Right kidney (tissue), 1 donor: ENCODE results near the gene SRGAP2C.
"Not testable (repeated sequence)": the region's sequence is repeated elsewhere in the genome, so short reads cannot be mapped to it uniquely, and the experiment has no call there.

Source experiments
- DNase-seq: peaks from one replicate; pipeline ENCODE4 v3.0.0-alpha.2; 2016

SRGAP2C gene

DNA sequence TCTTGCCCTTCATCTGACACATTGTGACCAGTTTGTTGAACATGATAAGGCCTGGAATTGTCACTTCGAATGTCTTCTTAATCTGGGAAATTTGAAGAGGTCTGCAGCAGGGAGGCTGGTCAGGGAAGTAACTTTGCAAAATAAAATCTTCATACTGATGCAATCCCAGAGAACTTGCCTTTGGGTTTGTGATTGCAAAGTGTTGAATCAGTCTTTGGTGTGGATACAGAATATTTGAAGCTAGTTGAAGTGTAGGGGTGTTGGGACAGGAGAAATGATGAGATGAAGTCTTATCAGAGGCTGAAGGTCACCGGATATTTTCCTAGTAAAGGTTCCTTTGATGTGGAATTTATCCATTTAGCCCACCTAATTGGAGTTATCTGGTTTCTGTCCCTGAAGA lies 42.1 kb downstream of the SRGAP2C start:
- not testable (repeated sequence) for DNase-seq

GRCh38 chr1:121227544-121228330 lies 43.0 kb downstream of the SRGAP2C start:
- not testable (repeated sequence) for DNase-seq

DNA sequence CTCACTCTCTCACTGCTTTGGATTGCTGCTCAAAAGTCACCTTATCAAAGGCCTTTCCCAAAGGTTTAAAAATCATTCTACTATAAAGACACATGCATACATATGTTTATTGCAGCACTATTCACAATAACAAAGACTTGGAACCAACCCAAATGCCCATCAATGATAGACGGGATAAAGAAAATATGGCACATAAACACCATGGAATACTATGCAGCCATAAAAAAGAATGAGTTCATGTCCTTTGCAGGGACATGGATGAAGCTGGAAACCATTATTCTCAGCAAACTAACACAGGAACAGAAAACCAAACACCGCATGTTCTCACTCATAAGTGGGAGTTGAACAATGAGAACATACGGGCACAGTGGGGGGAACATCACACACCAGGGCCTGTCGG lies 45.9 kb downstream of the SRGAP2C start:
- DNase-seq: not testable (repeated sequence)

GRCh38 chr1:121232445-121233125 lies 47.8 kb downstream of the SRGAP2C start:
- DNase-seq: not testable (repeated sequence)

DNA sequence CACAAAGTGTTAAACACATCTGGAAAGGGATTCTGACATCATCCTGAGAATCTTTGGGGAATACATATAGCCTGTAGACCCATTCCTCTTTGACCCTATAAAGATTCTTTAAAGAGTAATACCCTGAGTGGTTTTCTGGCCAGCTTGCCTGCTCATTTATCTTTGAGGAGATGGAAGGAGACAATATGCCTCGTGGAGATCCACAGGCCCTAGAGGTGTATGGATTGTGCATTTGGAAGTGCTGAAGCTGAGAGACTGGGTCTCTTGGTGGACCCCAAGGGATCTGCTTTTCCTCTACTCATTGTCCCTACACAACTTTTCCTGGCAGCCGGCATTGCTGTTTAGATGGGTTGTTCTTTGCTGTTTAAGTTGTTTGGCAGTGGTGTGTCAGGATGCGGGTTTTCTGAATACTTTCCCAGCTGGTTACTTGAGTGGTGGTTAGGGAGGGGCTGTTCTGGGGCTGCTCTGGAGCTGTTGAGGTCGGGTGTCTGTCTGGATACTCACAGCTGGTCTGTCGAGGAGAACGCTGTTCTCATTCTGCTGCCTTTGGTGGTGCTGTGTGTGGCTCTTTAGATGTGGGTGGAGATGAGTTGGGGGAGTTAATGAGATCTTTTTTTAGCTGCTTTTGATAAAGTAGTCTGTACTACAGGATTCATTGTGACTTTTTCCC lies 49.5 kb downstream of the SRGAP2C start:
- DNase-seq: not testable (repeated sequence)

DNA sequence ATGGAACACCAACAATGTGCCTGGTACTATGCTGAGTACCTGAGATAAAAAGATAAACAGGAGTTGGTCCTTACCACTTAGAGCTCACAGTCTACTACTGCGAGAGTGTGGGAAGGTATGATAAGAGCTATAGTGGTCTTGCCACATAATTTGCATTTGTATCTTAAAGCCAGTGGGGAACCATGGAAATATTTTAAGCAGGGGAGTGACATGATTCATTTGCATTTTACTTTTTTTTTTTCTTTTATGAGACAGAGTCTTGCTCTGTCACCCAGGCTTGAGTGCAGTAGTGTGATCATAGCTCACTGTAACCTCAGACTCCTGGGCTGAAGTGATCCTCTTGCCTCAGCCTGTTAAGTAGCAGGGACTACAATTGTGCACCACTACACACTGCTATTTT lies 53.6 kb downstream of the SRGAP2C start:
- not testable (repeated sequence) for DNase-seq

DNA sequence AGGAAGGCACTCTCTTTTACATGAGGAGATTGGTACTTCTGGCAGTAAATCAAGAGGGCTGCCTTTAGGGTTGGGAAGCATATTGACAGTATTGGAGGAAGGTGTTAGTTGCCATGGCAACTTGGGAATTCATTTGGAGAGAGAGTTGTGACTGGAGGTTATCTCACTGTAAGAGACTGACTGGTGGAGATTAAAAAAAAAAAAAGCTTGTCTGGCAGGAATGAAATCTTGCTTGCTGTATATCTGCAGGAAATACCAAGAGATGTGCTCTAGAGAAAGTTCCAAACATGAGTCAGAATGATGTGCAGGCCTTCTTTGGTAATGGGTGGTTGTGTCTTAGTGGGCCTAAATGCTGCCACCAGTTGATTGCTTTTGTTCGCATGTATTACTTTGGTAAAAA lies 59.1 kb downstream of the SRGAP2C start:
- not testable (repeated sequence) for DNase-seq

DNA sequence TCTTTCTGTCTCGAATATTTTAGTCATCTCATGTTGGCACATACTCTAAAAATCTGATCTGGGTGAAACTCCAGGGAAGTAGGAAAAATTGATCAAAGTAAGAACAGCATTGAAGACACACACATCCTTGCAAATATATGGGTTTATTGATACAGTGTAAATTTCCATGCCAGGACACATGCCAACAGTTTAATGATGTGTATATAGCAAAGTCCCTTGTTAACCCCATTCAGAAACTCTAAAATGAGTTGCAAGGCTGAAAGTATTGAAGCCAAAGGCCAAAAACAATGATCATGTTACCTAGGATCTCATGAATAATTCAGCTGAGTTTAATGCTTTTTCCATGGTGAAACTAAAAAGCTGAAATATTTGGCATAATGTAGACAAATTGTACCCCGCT lies 61.6 kb downstream of the SRGAP2C start:
- not testable (repeated sequence) for DNase-seq

GRCh38 chr1:121252656-121253055 lies 67.9 kb downstream of the SRGAP2C start:
- not testable (repeated sequence) for DNase-seq

GRCh38 chr1:121254618-121255017 lies 69.8 kb downstream of the SRGAP2C start:
- not testable (repeated sequence) for DNase-seq

GRCh38 chr1:121257632-121258031 lies 72.9 kb downstream of the SRGAP2C start:
- not testable (repeated sequence) for DNase-seq

DNA sequence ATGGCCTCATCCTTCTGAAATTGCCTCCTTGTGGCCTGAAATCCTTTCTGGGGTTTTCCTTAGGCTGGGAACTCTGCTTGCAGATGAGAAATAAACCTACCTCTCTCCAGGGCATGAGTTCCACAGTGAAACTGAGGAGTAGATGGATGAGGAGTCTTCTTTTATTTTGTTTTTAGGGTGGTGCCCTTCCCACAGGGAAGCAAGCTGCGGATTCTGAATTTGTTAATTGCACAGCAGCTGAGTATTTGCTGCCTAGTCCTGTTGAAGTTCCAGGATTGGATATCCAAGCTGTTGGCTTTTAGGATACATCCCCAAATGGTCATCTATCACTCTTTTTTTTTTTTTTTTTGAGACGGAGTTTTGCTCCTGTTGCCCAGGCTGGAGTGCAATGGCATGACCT lies 73.4 kb downstream of the SRGAP2C start:
- DNase-seq: not testable (repeated sequence)

GRCh38 chr1:121260205-121260604 lies 75.4 kb downstream of the SRGAP2C start:
- not testable (repeated sequence) for DNase-seq

- not testable (repeated sequence) for DNase-seq
Observed at GRCh38 chr1:121262163-121262562, 77.4 kb downstream of the SRGAP2C start.

DNA sequence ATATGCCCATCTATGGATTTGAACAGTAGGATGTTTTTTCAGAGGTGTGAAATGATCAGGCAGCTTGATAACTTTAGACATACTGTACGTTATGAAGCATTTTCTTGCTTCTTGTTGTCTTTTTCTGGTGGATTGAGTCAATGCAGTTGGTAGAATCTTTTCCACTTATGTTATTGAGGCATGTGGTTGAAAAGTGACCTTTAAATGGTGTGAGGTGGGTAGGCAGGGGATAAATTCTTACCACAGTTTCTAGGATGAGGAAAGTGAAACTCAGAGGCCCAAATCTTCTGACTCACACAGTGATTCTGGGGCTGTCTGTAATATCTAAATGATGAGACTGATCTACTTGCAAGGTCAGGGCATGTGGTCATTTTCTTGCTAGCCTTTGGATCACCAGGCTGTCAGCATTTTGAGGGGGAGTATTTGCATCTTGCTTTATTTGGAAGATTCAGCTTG lies 79.0 kb downstream of the SRGAP2C start:
- DNase-seq: not testable (repeated sequence)

DNA sequence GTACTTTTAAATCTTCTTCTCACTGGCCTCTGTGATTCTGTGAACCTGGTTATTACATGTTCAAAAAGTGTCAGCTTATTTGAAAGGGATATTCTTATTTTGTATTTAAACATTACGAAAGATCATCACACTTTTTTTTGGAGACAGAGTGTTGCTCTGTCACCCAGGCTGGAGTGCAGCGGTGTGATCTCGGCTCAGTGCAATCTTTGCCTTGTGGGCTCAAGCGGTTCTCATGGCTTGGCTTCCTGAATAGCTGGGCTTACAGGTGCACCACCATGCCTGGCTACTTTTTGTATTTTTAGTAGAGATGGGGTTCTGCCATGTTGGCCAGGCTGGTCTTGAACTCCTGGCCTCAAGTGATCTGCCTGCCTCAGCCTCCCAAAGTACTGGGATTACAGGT lies 82.3 kb downstream of the SRGAP2C start:
- not testable (repeated sequence) for DNase-seq

DNA sequence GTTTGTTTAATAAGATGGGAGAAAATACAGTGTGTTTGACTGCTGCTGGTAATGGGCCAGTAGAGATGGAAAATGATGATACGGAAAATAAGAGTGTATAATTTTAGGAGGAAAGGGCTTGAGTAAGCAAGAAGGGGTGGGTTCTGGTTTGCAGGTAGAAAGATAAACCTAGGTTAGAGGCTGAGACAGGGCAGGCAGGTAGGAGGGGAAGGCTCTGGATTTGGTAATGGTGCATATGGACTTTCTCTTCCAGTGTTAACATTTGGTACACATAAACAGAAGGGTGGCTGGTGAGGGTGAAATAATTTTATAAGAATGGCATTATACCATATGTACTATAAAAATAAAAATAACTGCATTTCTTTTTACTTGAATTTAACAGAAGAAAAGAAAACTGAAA lies 84.5 kb downstream of the SRGAP2C start:
- DNase-seq: not testable (repeated sequence)

DNA sequence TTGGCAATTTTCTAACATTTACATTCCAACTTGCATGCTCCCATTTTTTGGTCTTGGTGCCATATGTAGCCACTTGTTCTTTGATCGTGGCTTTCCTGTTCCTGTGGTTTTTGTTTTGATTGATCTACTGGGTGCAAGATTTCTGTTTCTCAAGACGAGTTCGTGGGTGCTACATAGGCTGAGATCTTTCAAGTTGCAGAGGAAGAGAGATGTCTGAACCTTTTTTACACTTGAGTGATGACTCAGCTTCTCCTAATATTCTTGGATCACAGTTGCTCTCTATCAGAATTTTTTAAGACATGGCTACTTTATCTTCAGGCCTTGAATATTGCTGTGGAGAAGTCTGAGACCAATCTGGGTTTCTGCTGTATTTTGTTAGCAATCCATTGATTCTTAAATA lies 85.2 kb downstream of the SRGAP2C start:
- not testable (repeated sequence) for DNase-seq

DNA sequence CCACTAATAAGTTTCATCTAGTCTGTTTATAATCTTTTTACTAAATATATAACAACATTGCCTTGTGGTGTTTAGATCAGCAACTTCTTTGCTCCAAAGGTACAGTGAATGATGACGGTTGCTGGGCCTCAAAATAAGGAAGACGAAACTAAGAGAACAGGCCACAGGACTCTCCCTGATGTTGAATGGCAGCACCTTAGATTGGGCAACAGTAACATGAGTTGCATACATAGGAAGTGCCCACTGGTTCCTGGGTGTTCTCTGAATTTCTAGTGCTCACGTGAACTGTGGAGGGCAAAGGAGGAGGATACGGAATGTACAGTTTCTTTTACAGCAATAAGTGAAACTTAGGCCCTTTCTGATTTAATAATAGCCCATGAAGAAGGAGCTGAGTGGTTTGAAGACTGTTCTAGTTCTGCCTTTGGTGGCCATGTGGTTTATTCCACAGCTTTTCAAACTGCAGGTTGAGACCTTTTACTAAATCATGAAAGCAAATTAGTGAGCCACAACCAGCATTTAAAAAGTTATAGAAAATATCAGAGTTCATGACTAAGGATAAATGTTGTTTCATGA lies 86.5 kb downstream of the SRGAP2C start:
- not testable (repeated sequence) for DNase-seq

DNA sequence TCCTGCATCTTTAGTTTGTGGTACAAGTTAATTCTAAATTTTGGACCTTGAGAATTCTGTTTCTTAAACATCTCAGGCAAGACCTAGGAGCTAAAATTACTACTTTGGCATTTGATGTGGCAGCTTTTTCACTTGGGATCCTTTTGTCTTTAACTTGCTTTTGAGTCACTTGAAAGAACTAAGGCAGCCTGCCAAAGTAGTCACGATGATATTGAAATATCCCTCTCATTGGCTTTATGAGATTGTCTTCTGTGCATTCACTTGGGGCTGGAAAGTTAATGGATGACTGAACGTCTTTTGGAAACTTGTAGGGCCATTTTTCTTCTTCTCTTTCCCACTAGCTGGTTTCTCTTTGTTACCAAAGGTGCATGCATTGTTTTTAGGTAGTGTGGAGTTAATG lies 90.7 kb downstream of the SRGAP2C start:
- DNase-seq: not testable (repeated sequence)

- not testable (repeated sequence) for DNase-seq
Observed at GRCh38 chr1:121278202-121278601, 93.4 kb downstream of the SRGAP2C start.

- DNase-seq: not testable (repeated sequence)
Observed at GRCh38 chr1:121278777-121279547, 94.2 kb downstream of the SRGAP2C start.
